ENCODE results near the gene CDH23. TPM values are rescaled to one million over a fixed set of nuclear protein-coding genes. Genes with fewer than 3 reads are reported as not detected.

Gene CDH23
- total RNA-seq, 1 experiment from 2014 or later, result 2.9 TPM

DNA sequence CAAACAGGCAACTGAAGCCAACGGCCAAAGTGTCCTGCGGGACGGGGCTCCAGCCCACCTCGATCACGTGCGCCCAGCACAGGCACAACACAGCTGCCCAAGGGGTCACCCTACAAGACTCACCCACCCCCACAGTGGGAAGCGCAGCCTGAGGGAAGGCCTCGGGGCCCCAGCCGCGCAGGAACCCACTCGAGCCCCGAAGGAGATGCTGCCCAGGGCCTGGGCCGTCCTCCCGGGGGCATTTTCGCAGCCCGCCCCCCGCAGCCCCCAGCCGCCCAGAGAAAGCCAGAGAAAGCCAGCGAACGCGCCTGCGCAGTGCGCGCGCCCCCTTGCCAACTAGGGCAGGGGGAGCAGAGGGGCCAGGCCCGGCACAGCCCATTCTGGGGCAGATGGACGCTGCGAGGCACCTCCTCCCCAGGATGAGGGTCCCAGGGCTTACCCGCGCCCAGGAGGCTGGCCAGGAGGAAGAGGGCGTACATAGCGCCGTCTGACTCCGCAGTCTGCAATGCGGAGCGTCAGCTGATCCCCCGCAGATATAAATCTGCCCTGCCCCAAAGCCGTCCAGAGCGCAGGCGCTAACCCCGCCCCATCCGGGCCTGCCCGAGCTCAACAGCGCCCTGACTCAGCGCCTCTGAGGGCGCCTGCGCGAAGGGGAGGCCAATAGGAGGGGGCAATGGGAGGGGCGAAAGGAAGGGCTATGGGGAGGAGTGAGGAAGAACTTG, 454.2 kb downstream of the CDH23 start, which contains the start of gene PSAP (continued):
- TF ChIP-seq, protein P1, sequence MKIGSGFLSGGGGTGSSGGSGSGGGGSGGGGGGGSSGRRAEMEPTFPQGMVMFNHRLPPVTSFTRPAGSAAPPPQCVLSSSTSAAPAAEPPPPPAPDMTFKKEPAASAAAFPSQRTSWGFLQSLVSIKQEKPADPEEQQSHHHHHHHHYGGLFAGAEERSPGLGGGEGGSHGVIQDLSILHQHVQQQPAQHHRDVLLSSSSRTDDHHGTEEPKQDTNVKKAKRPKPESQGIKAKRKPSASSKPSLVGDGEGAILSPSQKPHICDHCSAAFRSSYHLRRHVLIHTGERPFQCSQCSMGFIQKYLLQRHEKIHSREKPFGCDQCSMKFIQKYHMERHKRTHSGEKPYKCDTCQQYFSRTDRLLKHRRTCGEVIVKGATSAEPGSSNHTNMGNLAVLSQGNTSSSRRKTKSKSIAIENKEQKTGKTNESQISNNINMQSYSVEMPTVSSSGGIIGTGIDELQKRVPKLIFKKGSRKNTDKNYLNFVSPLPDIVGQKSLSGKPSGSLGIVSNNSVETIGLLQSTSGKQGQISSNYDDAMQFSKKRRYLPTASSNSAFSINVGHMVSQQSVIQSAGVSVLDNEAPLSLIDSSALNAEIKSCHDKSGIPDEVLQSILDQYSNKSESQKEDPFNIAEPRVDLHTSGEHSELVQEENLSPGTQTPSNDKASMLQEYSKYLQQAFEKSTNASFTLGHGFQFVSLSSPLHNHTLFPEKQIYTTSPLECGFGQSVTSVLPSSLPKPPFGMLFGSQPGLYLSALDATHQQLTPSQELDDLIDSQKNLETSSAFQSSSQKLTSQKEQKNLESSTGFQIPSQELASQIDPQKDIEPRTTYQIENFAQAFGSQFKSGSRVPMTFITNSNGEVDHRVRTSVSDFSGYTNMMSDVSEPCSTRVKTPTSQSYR (CRISPR knock-in tag; IDR thresholded peaks at IDR 0.05), result no peak
- TF ChIP-seq ZNF423 (CRISPR knock-in tag; IDR thresholded peaks at IDR 0.05), result no peak
- TF ChIP-seq, protein P2, sequence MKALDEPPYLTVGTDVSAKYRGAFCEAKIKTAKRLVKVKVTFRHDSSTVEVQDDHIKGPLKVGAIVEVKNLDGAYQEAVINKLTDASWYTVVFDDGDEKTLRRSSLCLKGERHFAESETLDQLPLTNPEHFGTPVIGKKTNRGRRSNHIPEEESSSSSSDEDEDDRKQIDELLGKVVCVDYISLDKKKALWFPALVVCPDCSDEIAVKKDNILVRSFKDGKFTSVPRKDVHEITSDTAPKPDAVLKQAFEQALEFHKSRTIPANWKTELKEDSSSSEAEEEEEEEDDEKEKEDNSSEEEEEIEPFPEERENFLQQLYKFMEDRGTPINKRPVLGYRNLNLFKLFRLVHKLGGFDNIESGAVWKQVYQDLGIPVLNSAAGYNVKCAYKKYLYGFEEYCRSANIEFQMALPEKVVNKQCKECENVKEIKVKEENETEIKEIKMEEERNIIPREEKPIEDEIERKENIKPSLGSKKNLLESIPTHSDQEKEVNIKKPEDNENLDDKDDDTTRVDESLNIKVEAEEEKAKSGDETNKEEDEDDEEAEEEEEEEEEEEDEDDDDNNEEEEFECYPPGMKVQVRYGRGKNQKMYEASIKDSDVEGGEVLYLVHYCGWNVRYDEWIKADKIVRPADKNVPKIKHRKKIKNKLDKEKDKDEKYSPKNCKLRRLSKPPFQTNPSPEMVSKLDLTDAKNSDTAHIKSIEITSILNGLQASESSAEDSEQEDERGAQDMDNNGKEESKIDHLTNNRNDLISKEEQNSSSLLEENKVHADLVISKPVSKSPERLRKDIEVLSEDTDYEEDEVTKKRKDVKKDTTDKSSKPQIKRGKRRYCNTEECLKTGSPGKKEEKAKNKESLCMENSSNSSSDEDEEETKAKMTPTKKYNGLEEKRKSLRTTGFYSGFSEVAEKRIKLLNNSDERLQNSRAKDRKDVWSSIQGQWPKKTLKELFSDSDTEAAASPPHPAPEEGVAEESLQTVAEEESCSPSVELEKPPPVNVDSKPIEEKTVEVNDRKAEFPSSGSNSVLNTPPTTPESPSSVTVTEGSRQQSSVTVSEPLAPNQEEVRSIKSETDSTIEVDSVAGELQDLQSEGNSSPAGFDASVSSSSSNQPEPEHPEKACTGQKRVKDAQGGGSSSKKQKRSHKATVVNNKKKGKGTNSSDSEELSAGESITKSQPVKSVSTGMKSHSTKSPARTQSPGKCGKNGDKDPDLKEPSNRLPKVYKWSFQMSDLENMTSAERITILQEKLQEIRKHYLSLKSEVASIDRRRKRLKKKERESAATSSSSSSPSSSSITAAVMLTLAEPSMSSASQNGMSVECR (CRISPR knock-in tag; IDR thresholded peaks at IDR 0.05; ENCODE audit: borderline replicate concordance), result peak; percentile 27; the same call in 1 of the 2 replicates
- TF ChIP-seq, protein P3, sequence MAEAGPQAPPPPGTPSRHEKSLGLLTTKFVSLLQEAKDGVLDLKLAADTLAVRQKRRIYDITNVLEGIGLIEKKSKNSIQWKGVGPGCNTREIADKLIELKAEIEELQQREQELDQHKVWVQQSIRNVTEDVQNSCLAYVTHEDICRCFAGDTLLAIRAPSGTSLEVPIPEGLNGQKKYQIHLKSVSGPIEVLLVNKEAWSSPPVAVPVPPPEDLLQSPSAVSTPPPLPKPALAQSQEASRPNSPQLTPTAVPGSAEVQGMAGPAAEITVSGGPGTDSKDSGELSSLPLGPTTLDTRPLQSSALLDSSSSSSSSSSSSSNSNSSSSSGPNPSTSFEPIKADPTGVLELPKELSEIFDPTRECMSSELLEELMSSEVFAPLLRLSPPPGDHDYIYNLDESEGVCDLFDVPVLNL (CRISPR knock-in tag; IDR thresholded peaks at IDR 0.05; ENCODE audit: borderline replicate concordance, low read depth), result no peak
- TF ChIP-seq KAT7 (CRISPR knock-in tag; IDR thresholded peaks at IDR 0.05; ENCODE audit: borderline replicate concordance), result 0 out of 2 replicates have a peak, but pooled peaks have one; percentile 44
- 0 out of 2 replicates have a peak, but pooled peaks have one; percentile 49 for TF ChIP-seq ATF1 (CRISPR knock-in tag; IDR thresholded peaks at IDR 0.05)
- TF ChIP-seq, protein P4, sequence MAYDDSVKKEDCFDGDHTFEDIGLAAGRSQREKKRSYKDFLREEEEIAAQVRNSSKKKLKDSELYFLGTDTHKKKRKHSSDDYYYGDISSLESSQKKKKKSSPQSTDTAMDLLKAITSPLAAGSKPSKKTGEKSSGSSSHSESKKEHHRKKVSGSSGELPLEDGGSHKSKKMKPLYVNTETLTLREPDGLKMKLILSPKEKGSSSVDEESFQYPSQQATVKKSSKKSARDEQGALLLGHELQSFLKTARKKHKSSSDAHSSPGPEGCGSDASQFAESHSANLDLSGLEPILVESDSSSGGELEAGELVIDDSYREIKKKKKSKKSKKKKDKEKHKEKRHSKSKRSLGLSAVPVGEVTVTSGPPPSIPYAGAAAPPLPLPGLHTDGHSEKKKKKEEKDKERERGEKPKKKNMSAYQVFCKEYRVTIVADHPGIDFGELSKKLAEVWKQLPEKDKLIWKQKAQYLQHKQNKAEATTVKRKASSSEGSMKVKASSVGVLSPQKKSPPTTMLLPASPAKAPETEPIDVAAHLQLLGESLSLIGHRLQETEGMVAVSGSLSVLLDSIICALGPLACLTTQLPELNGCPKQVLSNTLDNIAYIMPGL (CRISPR knock-in tag; IDR thresholded peaks at IDR 0.05), result peak; percentile 84; the same call in 1 of the 2 replicates
- TF ChIP-seq CBFB (CRISPR knock-in tag; IDR thresholded peaks at IDR 0.05; ENCODE audit: low read depth), result no peak
- TF ChIP-seq, protein P5, sequence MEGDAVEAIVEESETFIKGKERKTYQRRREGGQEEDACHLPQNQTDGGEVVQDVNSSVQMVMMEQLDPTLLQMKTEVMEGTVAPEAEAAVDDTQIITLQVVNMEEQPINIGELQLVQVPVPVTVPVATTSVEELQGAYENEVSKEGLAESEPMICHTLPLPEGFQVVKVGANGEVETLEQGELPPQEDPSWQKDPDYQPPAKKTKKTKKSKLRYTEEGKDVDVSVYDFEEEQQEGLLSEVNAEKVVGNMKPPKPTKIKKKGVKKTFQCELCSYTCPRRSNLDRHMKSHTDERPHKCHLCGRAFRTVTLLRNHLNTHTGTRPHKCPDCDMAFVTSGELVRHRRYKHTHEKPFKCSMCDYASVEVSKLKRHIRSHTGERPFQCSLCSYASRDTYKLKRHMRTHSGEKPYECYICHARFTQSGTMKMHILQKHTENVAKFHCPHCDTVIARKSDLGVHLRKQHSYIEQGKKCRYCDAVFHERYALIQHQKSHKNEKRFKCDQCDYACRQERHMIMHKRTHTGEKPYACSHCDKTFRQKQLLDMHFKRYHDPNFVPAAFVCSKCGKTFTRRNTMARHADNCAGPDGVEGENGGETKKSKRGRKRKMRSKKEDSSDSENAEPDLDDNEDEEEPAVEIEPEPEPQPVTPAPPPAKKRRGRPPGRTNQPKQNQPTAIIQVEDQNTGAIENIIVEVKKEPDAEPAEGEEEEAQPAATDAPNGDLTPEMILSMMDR (IDR thresholded peaks at IDR 0.05), result no peak
- TF ChIP-seq, protein P6, sequence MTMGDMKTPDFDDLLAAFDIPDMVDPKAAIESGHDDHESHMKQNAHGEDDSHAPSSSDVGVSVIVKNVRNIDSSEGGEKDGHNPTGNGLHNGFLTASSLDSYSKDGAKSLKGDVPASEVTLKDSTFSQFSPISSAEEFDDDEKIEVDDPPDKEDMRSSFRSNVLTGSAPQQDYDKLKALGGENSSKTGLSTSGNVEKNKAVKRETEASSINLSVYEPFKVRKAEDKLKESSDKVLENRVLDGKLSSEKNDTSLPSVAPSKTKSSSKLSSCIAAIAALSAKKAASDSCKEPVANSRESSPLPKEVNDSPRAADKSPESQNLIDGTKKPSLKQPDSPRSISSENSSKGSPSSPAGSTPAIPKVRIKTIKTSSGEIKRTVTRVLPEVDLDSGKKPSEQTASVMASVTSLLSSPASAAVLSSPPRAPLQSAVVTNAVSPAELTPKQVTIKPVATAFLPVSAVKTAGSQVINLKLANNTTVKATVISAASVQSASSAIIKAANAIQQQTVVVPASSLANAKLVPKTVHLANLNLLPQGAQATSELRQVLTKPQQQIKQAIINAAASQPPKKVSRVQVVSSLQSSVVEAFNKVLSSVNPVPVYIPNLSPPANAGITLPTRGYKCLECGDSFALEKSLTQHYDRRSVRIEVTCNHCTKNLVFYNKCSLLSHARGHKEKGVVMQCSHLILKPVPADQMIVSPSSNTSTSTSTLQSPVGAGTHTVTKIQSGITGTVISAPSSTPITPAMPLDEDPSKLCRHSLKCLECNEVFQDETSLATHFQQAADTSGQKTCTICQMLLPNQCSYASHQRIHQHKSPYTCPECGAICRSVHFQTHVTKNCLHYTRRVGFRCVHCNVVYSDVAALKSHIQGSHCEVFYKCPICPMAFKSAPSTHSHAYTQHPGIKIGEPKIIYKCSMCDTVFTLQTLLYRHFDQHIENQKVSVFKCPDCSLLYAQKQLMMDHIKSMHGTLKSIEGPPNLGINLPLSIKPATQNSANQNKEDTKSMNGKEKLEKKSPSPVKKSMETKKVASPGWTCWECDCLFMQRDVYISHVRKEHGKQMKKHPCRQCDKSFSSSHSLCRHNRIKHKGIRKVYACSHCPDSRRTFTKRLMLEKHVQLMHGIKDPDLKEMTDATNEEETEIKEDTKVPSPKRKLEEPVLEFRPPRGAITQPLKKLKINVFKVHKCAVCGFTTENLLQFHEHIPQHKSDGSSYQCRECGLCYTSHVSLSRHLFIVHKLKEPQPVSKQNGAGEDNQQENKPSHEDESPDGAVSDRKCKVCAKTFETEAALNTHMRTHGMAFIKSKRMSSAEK (CRISPR knock-in tag; IDR thresholded peaks at IDR 0.05; ENCODE audit: borderline replicate concordance), result no peak
- TF ChIP-seq NFE2L1 (CRISPR knock-in tag; IDR thresholded peaks at IDR 0.05), result peak; percentile 71; the same call in 1 of the 2 replicates
- TF ChIP-seq NR1H2 (CRISPR knock-in tag; IDR thresholded peaks at IDR 0.05), result no peak
- TF ChIP-seq, protein P7, sequence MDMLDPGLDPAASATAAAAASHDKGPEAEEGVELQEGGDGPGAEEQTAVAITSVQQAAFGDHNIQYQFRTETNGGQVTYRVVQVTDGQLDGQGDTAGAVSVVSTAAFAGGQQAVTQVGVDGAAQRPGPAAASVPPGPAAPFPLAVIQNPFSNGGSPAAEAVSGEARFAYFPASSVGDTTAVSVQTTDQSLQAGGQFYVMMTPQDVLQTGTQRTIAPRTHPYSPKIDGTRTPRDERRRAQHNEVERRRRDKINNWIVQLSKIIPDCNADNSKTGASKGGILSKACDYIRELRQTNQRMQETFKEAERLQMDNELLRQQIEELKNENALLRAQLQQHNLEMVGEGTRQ (CRISPR knock-in tag; IDR thresholded peaks at IDR 0.05), result peak; percentile 89
- TF ChIP-seq, protein P8, sequence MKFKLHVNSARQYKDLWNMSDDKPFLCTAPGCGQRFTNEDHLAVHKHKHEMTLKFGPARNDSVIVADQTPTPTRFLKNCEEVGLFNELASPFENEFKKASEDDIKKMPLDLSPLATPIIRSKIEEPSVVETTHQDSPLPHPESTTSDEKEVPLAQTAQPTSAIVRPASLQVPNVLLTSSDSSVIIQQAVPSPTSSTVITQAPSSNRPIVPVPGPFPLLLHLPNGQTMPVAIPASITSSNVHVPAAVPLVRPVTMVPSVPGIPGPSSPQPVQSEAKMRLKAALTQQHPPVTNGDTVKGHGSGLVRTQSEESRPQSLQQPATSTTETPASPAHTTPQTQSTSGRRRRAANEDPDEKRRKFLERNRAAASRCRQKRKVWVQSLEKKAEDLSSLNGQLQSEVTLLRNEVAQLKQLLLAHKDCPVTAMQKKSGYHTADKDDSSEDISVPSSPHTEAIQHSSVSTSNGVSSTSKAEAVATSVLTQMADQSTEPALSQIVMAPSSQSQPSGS (CRISPR knock-in tag; IDR thresholded peaks at IDR 0.05; ENCODE audit: borderline replicate concordance, low read depth), result no peak

All from WTC11 (cell line).